Measurements from ENCODE around the gene BAAT. TPM values are rescaled to one million over a fixed set of nuclear protein-coding genes. Genes with fewer than 3 reads are reported as not detected.

The BAAT gene
- polyA plus RNA-seq, 1 donor (not counting 4 experiments of a cell fraction or from before 2014, with no cell fraction given), result 0.14 TPM

- peaks cover 24% of the 10 kb centered on the region for H3K79me2 ChIP-seq (ENCODE audit: control insufficient read depth, insufficient read depth, low read length)
- H3K27me3 ChIP-seq (ENCODE audit: control insufficient read depth, extremely low read depth, insufficient read depth, low read length), result no peaks in the 10 kb centered on the region
- H3K4me1 ChIP-seq (ENCODE audit: control insufficient read depth, extremely low read depth, insufficient read depth, low read length), result no peaks in the 10 kb centered on the region
- TF ChIP-seq EZH2 (IDR thresholded peaks at IDR 0.05; ENCODE audit: low read length) (no peak), CTCF (optimal IDR thresholded peaks at IDR 0.05 in 1 of 3, IDR thresholded peaks at IDR 0.05 in 1 of 3, conservative IDR thresholded peaks at IDR 0.05 in 1 of 3; ENCODE audit: extremely low read depth in 1 of 3, insufficient read depth in 2 of 3, low read length in 3 of 3) (peak; percentile 38 to 50 (median 44))
- FAIRE-seq, result peak; percentile 64
- no peak overlapping the region for H3K27ac ChIP-seq (ENCODE audit: control insufficient read depth, insufficient read depth, low read length)
- peaks cover 0 to 5% of the 10 kb centered on the region in 2 experiments for H3K36me3 ChIP-seq (ENCODE audit: control insufficient read depth in 2 of 2, extremely low read depth in 1 of 2, insufficient read depth in 2 of 2, low read length in 2 of 2)
- no peak overlapping the region for H3K4me3 ChIP-seq (ENCODE audit: control insufficient read depth in 2 of 3, extremely low read depth in 1 of 3, insufficient read depth in 2 of 3, low read depth in 1 of 3, low read length in 3 of 3)
- H3K9me1 ChIP-seq (ENCODE audit: control insufficient read depth, extremely low read depth, insufficient read depth, low read length), result no peaks in the 10 kb centered on the region
- no peaks in the 10 kb centered on the region for H4K20me1 ChIP-seq (ENCODE audit: control insufficient read depth, extremely low read depth, insufficient read depth, low read length)
- dilution Hi-C loops (cut with MboI; ENCODE audit: extremely low pct_ligation_motif_present, low sequenced_read_pairs), result no loop called here
- H3K9me3 ChIP-seq (ENCODE audit: control insufficient read depth, low read depth, low read length), result no peaks in the 10 kb centered on the region
- DNase-seq (ENCODE audit: low read depth, low spot score), result no peak
- H3K9ac ChIP-seq (ENCODE audit: control insufficient read depth, extremely low read depth, insufficient read depth, low read length), result no peak overlapping the region
- H3K4me2 ChIP-seq (ENCODE audit: control insufficient read depth, extremely low read depth, insufficient read depth, low read depth, low read length), result no peak overlapping the region
- H2AFZ ChIP-seq (ENCODE audit: control insufficient read depth, low read length), result no peak overlapping the region
Measured at GRCh38 chr9:101388507-101388993, 3.7 kb upstream of the BAAT start.

GRCh38 chr9:101387871-101388506, 3.2 kb upstream of the BAAT start:
- Histone ChIP-seq H3K9me3 (ENCODE audit: control insufficient read depth, low read depth, low read length) (no peaks in the 10 kb centered on the region), H2AFZ (ENCODE audit: control insufficient read depth, low read length) (no peak overlapping the region), H3K4me3 (ENCODE audit: control insufficient read depth in 2 of 3, extremely low read depth in 1 of 3, insufficient read depth in 2 of 3, low read depth in 1 of 3, low read length in 3 of 3) (no peak overlapping the region), H3K36me3 (ENCODE audit: control insufficient read depth in 2 of 2, extremely low read depth in 1 of 2, insufficient read depth in 2 of 2, low read length in 2 of 2) (peaks cover 0 to 5% of the 10 kb centered on the region in 2 experiments), H4K20me1 (ENCODE audit: control insufficient read depth, extremely low read depth, insufficient read depth, low read length) (no peaks in the 10 kb centered on the region), H3K9ac (ENCODE audit: control insufficient read depth, extremely low read depth, insufficient read depth, low read length) (no peak overlapping the region), H3K4me1 (ENCODE audit: control insufficient read depth, extremely low read depth, insufficient read depth, low read length) (no peaks in the 10 kb centered on the region), H3K27me3 (ENCODE audit: control insufficient read depth, extremely low read depth, insufficient read depth, low read length) (no peaks in the 10 kb centered on the region), H3K9me1 (ENCODE audit: control insufficient read depth, extremely low read depth, insufficient read depth, low read length) (no peaks in the 10 kb centered on the region), H3K79me2 (ENCODE audit: control insufficient read depth, insufficient read depth, low read length) (peaks cover 18% of the 10 kb centered on the region), H3K27ac (ENCODE audit: control insufficient read depth, insufficient read depth, low read length) (no peak overlapping the region), H3K4me2 (ENCODE audit: control insufficient read depth, extremely low read depth, insufficient read depth, low read depth, low read length) (no peak overlapping the region)
- FAIRE-seq (peak; percentile 79), DNase-seq (ENCODE audit: low read depth, low spot score) (no peak)
- dilution Hi-C loops (cut with MboI; ENCODE audit: extremely low pct_ligation_motif_present, low sequenced_read_pairs), result no loop called here
- peak; percentile 51 to 68 (median 63) for TF ChIP-seq CTCF (optimal IDR thresholded peaks at IDR 0.05 in 1 of 3, IDR thresholded peaks at IDR 0.05 in 1 of 3, conservative IDR thresholded peaks at IDR 0.05 in 1 of 3; ENCODE audit: extremely low read depth in 1 of 3, insufficient read depth in 2 of 3, low read length in 3 of 3)
- no peak for TF ChIP-seq EZH2 (IDR thresholded peaks at IDR 0.05; ENCODE audit: low read length)

Data from keratinocyte (primary cell).